HepG2 (cell line): ENCODE measurements around the gene SVOPL. TPM values are rescaled to one million over a fixed set of nuclear protein-coding genes. Genes with fewer than 3 reads are reported as not detected.

Experiments
- FOXA3 ChIP-seq: IDR thresholded peaks from 2 replicates; pipeline ENCODE4 v1.6.1; 2016; ENCODE audit warnings: missing genetic modification reagents, missing compliant biosample characterization
- FOXO1 ChIP-seq: sonication (generic); formaldehyde crosslinking; IDR thresholded peaks from 2 replicates; pipeline ENCODE4 v1.4.0; 2020; ENCODE audit warnings: missing genetic modification reagents
- FOXP1 ChIP-seq, 2 experiments: fragments of 450-650 bp in 1 of 2; IDR thresholded peaks; 2 replicates each; pipeline ENCODE4 v1.6.1; 2017 to 2018; ENCODE audit warnings: antibody characterized with exemption in 1 of 2
- GATAD2A ChIP-seq: IDR thresholded peaks from 2 replicates; pipeline ENCODE4 v1.6.1; 2016
- HNF4G ChIP-seq, 2 experiments: sonication (generic) in 1 of 2; formaldehyde crosslinking in 1 of 2; IDR thresholded peaks; 2 replicates each; pipeline versions ENCODE4 v1.4.0 to v1.6.1; 2011 to 2020; ENCODE audit warnings: borderline replicate concordance in 2 of 2, low read depth in 2 of 2, mild to moderate bottlenecking in 2 of 2, low read length in 1 of 2, missing genetic modification reagents in 1 of 2, moderate library complexity in 1 of 2
- NFE2L2 ChIP-seq: fragments of 150-350 bp; IDR thresholded peaks from 2 replicates; pipeline ENCODE4 v1.6.1; 2014; ENCODE audit warnings: low read length
- RXRB ChIP-seq: IDR thresholded peaks from 2 replicates; pipeline ENCODE4 v1.6.1; 2016; ENCODE audit warnings: borderline replicate concordance, missing genetic modification reagents, missing compliant biosample characterization
- SOX6 ChIP-seq, 2 experiments: fragments of 450-650 bp in 1 of 2; sonication (generic) in 1 of 2; formaldehyde crosslinking in 1 of 2; IDR thresholded peaks; 2 replicates each; pipeline versions ENCODE4 v1.4.0 to v1.6.1; 2017 to 2020; ENCODE audit warnings: antibody characterized with exemption in 1 of 2, mild to moderate bottlenecking in 1 of 2, missing genetic modification reagents in 1 of 2
- ZNF546 ChIP-seq: sonication (generic); formaldehyde crosslinking; conservative IDR thresholded peaks from 2 replicates; pipeline ENCODE4 v1.8.1; 2023; ENCODE audit warnings: mild to moderate bottlenecking, missing genetic modification reagents
- polyA plus RNA-seq, 8 experiments: library from polyadenylated mRNA; depleted of rRNA in 3 of 8; stranded (reverse) in 7 of 8; unstranded in 1 of 8; fragments of >200 nt; fragmentation: Illumina TruSeq in 4 of 8; extraction: Trizol in 4 of 8; gene quantifications; 2 replicates each; pipeline versions ENCODE4 v1.2.1 to v1.2.3, GENCODE V29; 2011 to 2016; ENCODE audit warnings: low read depth in 4 of 8, missing spikeins in 1 of 8, mixed read lengths in 1 of 8; ENCODE audit not compliant: insufficient read depth in 1 of 8
- total RNA-seq, 5 experiments: library from RNA; depleted of rRNA; stranded (reverse); fragments of >200 nt; fragmentation: Illumina TruSeq; extraction: Trizol; gene quantifications; 2 replicates each; pipeline ENCODE4 v1.2.3, GENCODE V29; 2016; ENCODE audit warnings: low read depth in 1 of 5
- TF ChIP-seq, protein P1 (sequence below): sonication (generic); formaldehyde crosslinking; IDR thresholded peaks from 2 replicates; pipeline ENCODE4 v1.4.0; 2020; ENCODE audit warnings: missing genetic modification reagents
- TF ChIP-seq, protein P2 (sequence below): sonication (generic); formaldehyde crosslinking; IDR thresholded peaks from 2 replicates; pipeline ENCODE4 v1.4.0; 2020; ENCODE audit warnings: mild to moderate bottlenecking, missing genetic modification reagents
- TF ChIP-seq, protein P3 (sequence below): sonication (generic); formaldehyde crosslinking; IDR thresholded peaks from 2 replicates; pipeline ENCODE4; 2020; ENCODE audit warnings: missing genetic modification reagents, mild to moderate bottlenecking, borderline replicate concordance

SVOPL gene
- total and polyA plus RNA-seq, 2 of the 13 experiments (the other 11 are each of a cell fraction or from before 2014, with no cell fraction given): not detected

DNA sequence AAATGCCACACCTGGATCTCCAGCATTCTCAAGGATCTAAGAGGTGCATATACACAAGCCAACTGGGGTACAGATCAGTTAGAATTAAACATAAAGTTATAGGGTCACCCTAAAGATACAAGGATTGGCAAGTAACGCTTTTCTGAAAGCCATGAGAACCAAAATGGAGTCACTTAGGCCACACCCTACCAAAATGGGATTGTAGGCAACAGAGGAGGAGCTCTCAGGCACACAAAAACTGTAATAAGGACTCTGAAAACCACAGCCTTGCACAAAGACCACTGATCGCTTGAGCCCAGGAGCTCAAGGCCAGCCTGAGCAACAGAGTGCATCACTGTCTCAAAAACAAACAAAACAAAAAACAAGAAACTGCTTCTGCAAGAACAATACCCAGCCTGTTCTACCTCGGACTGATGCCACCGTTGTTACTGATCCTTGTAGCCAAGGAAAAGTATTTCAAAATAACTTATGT lies 35.5 kb downstream of the SVOPL start (continued):
- TF ChIP-seq SOX6 (IDR thresholded peaks at IDR 0.05): no peak
- TF ChIP-seq SOX6 (CRISPR knock-in tag; IDR thresholded peaks at IDR 0.05): peak; percentile 84
- TF ChIP-seq NFE2L2: no peak
- TF ChIP-seq, protein P1, sequence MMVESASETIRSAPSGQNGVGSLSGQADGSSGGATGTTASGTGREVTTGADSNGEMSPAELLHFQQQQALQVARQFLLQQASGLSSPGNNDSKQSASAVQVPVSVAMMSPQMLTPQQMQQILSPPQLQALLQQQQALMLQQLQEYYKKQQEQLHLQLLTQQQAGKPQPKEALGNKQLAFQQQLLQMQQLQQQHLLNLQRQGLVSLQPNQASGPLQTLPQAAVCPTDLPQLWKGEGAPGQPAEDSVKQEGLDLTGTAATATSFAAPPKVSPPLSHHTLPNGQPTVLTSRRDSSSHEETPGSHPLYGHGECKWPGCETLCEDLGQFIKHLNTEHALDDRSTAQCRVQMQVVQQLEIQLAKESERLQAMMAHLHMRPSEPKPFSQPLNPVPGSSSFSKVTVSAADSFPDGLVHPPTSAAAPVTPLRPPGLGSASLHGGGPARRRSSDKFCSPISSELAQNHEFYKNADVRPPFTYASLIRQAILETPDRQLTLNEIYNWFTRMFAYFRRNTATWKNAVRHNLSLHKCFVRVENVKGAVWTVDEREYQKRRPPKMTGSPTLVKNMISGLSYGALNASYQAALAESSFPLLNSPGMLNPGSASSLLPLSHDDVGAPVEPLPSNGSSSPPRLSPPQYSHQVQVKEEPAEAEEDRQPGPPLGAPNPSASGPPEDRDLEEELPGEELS (CRISPR knock-in tag): peak; percentile 90
- TF ChIP-seq, protein P2, sequence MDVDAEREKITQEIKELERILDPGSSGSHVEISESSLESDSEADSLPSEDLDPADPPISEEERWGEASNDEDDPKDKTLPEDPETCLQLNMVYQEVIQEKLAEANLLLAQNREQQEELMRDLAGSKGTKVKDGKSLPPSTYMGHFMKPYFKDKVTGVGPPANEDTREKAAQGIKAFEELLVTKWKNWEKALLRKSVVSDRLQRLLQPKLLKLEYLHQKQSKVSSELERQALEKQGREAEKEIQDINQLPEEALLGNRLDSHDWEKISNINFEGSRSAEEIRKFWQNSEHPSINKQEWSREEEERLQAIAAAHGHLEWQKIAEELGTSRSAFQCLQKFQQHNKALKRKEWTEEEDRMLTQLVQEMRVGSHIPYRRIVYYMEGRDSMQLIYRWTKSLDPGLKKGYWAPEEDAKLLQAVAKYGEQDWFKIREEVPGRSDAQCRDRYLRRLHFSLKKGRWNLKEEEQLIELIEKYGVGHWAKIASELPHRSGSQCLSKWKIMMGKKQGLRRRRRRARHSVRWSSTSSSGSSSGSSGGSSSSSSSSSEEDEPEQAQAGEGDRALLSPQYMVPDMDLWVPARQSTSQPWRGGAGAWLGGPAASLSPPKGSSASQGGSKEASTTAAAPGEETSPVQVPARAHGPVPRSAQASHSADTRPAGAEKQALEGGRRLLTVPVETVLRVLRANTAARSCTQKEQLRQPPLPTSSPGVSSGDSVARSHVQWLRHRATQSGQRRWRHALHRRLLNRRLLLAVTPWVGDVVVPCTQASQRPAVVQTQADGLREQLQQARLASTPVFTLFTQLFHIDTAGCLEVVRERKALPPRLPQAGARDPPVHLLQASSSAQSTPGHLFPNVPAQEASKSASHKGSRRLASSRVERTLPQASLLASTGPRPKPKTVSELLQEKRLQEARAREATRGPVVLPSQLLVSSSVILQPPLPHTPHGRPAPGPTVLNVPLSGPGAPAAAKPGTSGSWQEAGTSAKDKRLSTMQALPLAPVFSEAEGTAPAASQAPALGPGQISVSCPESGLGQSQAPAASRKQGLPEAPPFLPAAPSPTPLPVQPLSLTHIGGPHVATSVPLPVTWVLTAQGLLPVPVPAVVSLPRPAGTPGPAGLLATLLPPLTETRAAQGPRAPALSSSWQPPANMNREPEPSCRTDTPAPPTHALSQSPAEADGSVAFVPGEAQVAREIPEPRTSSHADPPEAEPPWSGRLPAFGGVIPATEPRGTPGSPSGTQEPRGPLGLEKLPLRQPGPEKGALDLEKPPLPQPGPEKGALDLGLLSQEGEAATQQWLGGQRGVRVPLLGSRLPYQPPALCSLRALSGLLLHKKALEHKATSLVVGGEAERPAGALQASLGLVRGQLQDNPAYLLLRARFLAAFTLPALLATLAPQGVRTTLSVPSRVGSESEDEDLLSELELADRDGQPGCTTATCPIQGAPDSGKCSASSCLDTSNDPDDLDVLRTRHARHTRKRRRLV (CRISPR knock-in tag): no peak
- TF ChIP-seq FOXA3 (CRISPR knock-in tag): peak; percentile 74
- peak; percentile 79 for TF ChIP-seq GATAD2A
- peak; percentile 49; the same call in 1 of the 2 replicates for TF ChIP-seq FOXO1
- TF ChIP-seq RXRB (CRISPR knock-in tag): 0 out of 2 replicates have a peak, but pooled peaks have one; percentile 37
- TF ChIP-seq FOXP1 (IDR thresholded peaks at IDR 0.05): peak; percentile 78
- TF ChIP-seq FOXP1 (CRISPR knock-in tag; IDR thresholded peaks at IDR 0.05): peak; percentile 87
- TF ChIP-seq HNF4G (IDR thresholded peaks at IDR 0.05; ENCODE audit: borderline replicate concordance, low read depth, low read length): no peak
- no peak for TF ChIP-seq HNF4G (CRISPR knock-in tag; IDR thresholded peaks at IDR 0.05; ENCODE audit: borderline replicate concordance, low read depth)
- TF ChIP-seq ZNF546 (CRISPR knock-in tag): no peak
- TF ChIP-seq, protein P3, sequence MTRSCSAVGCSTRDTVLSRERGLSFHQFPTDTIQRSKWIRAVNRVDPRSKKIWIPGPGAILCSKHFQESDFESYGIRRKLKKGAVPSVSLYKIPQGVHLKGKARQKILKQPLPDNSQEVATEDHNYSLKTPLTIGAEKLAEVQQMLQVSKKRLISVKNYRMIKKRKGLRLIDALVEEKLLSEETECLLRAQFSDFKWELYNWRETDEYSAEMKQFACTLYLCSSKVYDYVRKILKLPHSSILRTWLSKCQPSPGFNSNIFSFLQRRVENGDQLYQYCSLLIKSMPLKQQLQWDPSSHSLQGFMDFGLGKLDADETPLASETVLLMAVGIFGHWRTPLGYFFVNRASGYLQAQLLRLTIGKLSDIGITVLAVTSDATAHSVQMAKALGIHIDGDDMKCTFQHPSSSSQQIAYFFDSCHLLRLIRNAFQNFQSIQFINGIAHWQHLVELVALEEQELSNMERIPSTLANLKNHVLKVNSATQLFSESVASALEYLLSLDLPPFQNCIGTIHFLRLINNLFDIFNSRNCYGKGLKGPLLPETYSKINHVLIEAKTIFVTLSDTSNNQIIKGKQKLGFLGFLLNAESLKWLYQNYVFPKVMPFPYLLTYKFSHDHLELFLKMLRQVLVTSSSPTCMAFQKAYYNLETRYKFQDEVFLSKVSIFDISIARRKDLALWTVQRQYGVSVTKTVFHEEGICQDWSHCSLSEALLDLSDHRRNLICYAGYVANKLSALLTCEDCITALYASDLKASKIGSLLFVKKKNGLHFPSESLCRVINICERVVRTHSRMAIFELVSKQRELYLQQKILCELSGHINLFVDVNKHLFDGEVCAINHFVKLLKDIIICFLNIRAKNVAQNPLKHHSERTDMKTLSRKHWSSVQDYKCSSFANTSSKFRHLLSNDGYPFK (CRISPR knock-in tag): no peak
